HCT116 (cell line): ENCODE measurements around the gene ADRB1. TPM values are rescaled to one million over a fixed set of nuclear protein-coding genes. Genes with fewer than 3 reads are reported as not detected.

Experiments
- ATAC-seq: fragments of 200-7000 bp; cut with Tn5 transposase; 2 replicates; pipeline ENCODE4 v1.9.1; 2020; ENCODE audit warnings: mild to moderate bottlenecking, moderate library complexity
- BruUV-seq: library from RNA; stranded (reverse); fragments of 400-500 nt; replicated peaks from 2 replicates; lab custom pipeline; 2021; lab: Mats Ljungman, UMichigan
- CTCF ChIA-PET: fragments of 300-600 bp; sonication (Branson Sonifier 250); formaldehyde crosslinking; loops from one replicate; lab custom pipeline; 2021; ENCODE audit warnings: antibody characterized with exemption; lab: Charles Lee
- POLR2A ChIA-PET: fragments of 300-600, 350-600 bp; sonication (Branson Sonifier 250); formaldehyde crosslinking; loops from one replicate; lab custom pipeline; 2021; ENCODE audit warnings: antibody characterized with exemption; lab: Charles Lee
- RAD21 ChIA-PET, 2 experiments: fragments of 300-600 bp; sonication (Branson Sonifier 250); formaldehyde crosslinking; loops; one replicate each; lab custom pipeline; 2023; ENCODE audit warnings: low total read pairs in 2 of 2; ENCODE audit not compliant: uncharacterized antibody in 2 of 2, unreplicated experiment in 2 of 2, low non-redundant PET in 1 of 2; lab: Charles Lee
- DNase-seq: peaks from one replicate; pipeline ENCODE4 v3.0.0-alpha.2; 2010; ENCODE audit warnings: low read depth, low spot score
- H2AFZ ChIP-seq: fragments of 200-600 bp; shearing (Covaris generic), sonication (generic); 2 replicates; pipeline ENCODE4 v1.6.1; 2017; ENCODE audit warnings: low read depth, mixed run types, mixed read lengths, antibody characterized with exemption, low read length; ENCODE audit not compliant: poor library complexity, severe bottlenecking
- H3K27ac ChIP-seq: 2 replicates; pipeline ENCODE4 v1.5.1; 2012; ENCODE audit warnings: low read depth, low read length
- H3K27me3 ChIP-seq: fragments of 200-600 bp; sonication (generic); 2 replicates; pipeline ENCODE4 v1.6.1; 2016; ENCODE audit warnings: mixed run types, low read length, mixed read lengths; ENCODE audit not compliant: insufficient read depth
- H3K36me3 ChIP-seq, 2 experiments: fragments of 200-500 bp in 1 of 2; fragments of 200-600 bp in 1 of 2; sonication (Bioruptor generic) in 1 of 2; sonication (generic) in 1 of 2; 2 replicates each; pipeline versions ENCODE4 v1.5.1 to v1.6.1; 2014 to 2016; ENCODE audit warnings: low read length in 2 of 2, inconsistent platforms in 1 of 2, mixed read lengths in 1 of 2, mixed run types in 1 of 2; ENCODE audit not compliant: insufficient read depth in 2 of 2, control insufficient read depth in 1 of 2
- H3K4me1 ChIP-seq, 2 experiments: fragments of 200-600 bp in 1 of 2; sonication (generic) in 1 of 2; 2 replicates each; pipeline versions ENCODE4 v1.5.1 to v1.6.1; 2012 to 2017; ENCODE audit warnings: low read length in 2 of 2, inconsistent platforms in 1 of 2, mild to moderate bottlenecking in 1 of 2, mixed read lengths in 1 of 2, mixed run types in 1 of 2, moderate library complexity in 1 of 2; ENCODE audit not compliant: insufficient read depth in 2 of 2, control insufficient read depth in 1 of 2
- H3K4me2 ChIP-seq: fragments of 200-600 bp; sonication (generic); 2 replicates; pipeline ENCODE4 v1.6.1; 2017; ENCODE audit warnings: mixed run types, low read length, mixed read lengths
- H3K4me3 ChIP-seq, 2 experiments: fragments of 200-600 bp in 1 of 2; sonication (generic) in 1 of 2; replicated peaks in 1 of 2; 2 replicates each; pipeline ENCODE4 v1.5.1; 2011 to 2016; ENCODE audit warnings: low read length in 2 of 2, control low read depth in 1 of 2, low read depth in 1 of 2, mild to moderate bottlenecking in 1 of 2, mixed read lengths in 1 of 2, mixed run types in 1 of 2
- H3K79me2 ChIP-seq: fragments of 200-600 bp; sonication (generic); 2 replicates; pipeline ENCODE4 v1.6.1; 2017; ENCODE audit warnings: mild to moderate bottlenecking, mixed run types, low read length, moderate library complexity, mixed read lengths; ENCODE audit not compliant: insufficient read depth
- H3K9ac ChIP-seq: fragments of 200-600 bp; sonication (generic); 2 replicates; pipeline ENCODE4 v1.6.1; 2016; ENCODE audit warnings: low read length, mixed read lengths
- H3K9me2 ChIP-seq: fragments of 200-600 bp; sonication (generic), shearing (Covaris generic); 2 replicates; pipeline ENCODE4 v1.6.1; 2017; ENCODE audit warnings: mixed run types, mild to moderate bottlenecking, moderate library complexity; ENCODE audit not compliant: insufficient read depth
- H3K9me3 ChIP-seq, 2 experiments: fragments of 200-500 bp in 1 of 2; fragments of 200-600 bp in 1 of 2; sonication (Bioruptor generic) in 1 of 2; sonication (generic) in 1 of 2; 2 replicates each; pipeline ENCODE4 v1.6.1; 2014 to 2017; ENCODE audit warnings: low read length in 2 of 2, mixed read lengths in 2 of 2, inconsistent platforms in 1 of 2, low read depth in 1 of 2, mild to moderate bottlenecking in 1 of 2, mixed run types in 1 of 2, moderate library complexity in 1 of 2; ENCODE audit not compliant: control insufficient read depth in 1 of 2, insufficient read depth in 1 of 2
- H4K20me1 ChIP-seq: fragments of 200-600 bp; sonication (generic), shearing (Covaris generic); 2 replicates; pipeline ENCODE4 v1.6.1; 2017; ENCODE audit warnings: mixed run types, mild to moderate bottlenecking, moderate library complexity; ENCODE audit not compliant: insufficient read depth
- ATF3 ChIP-seq: IDR thresholded peaks from 2 replicates; pipeline ENCODE4 v1.6.1; 2012
- CBX3 ChIP-seq: IDR thresholded peaks from 2 replicates; pipeline ENCODE4 v1.6.1; 2012; ENCODE audit warnings: low read depth
- CEBPB ChIP-seq: IDR thresholded peaks from 2 replicates; pipeline ENCODE4 v1.6.1; 2012; ENCODE audit warnings: low read depth
- EGR1 ChIP-seq: IDR thresholded peaks from 2 replicates; pipeline ENCODE4 v1.6.1; 2012; ENCODE audit warnings: low read depth
- ELF1 ChIP-seq: IDR thresholded peaks from 2 replicates; pipeline ENCODE4 v1.6.1; 2012; ENCODE audit warnings: low read depth, borderline replicate concordance
- EZH2 ChIP-seq: fragments of 200-600 bp; sonication (generic); IDR thresholded peaks from 2 replicates; pipeline ENCODE4 v1.6.1; 2017; ENCODE audit warnings: antibody characterized with exemption, mixed run types
- EZH2phosphoT487 ChIP-seq: fragments of 200-600 bp; IDR thresholded peaks from 2 replicates; pipeline ENCODE4 v1.6.1; 2018; ENCODE audit warnings: antibody characterized with exemption, borderline replicate concordance
- FOSL1 ChIP-seq: IDR thresholded peaks from 2 replicates; pipeline ENCODE4 v1.6.1; 2012; ENCODE audit warnings: low read depth
- JUND ChIP-seq: IDR thresholded peaks from 2 replicates; pipeline ENCODE4 v1.6.1; 2012
- POLR2A ChIP-seq: IDR thresholded peaks from 2 replicates; pipeline ENCODE4 v1.7.0; 2011; ENCODE audit warnings: borderline replicate concordance; ENCODE audit not compliant: insufficient read depth, insufficient read length; ENCODE audit errors: extremely low read depth
- POLR2AphosphoS5 ChIP-seq: IDR thresholded peaks from 2 replicates; pipeline ENCODE4 v1.6.1; 2011; ENCODE audit warnings: mild to moderate bottlenecking, low read depth, low read length, moderate library complexity
- RAD21 ChIP-seq: IDR thresholded peaks from 2 replicates; pipeline ENCODE4 v1.6.1; 2012; ENCODE audit warnings: low read depth, mild to moderate bottlenecking
- REST ChIP-seq: IDR thresholded peaks from 2 replicates; pipeline ENCODE4 v1.6.1; 2012; ENCODE audit warnings: low read depth
- SIN3A ChIP-seq: IDR thresholded peaks from 2 replicates; pipeline ENCODE4 v1.6.1; 2012; ENCODE audit warnings: low read depth
- SP1 ChIP-seq: IDR thresholded peaks from 2 replicates; pipeline ENCODE4 v1.6.1; 2012; ENCODE audit warnings: low read depth
- TCF7L2 ChIP-seq: IDR thresholded peaks from 2 replicates; pipeline ENCODE4 v1.7.0; 2011; ENCODE audit warnings: borderline replicate concordance, inconsistent platforms; ENCODE audit not compliant: insufficient read depth, insufficient read length; ENCODE audit errors: extremely low read depth
- YY1 ChIP-seq: IDR thresholded peaks from 2 replicates; pipeline ENCODE4 v1.6.1; 2011; ENCODE audit warnings: low read length, low read depth, moderate library complexity, mild to moderate bottlenecking; ENCODE audit not compliant: insufficient replicate concordance; ENCODE audit errors: extremely low read depth
- ZFX ChIP-seq: fragments of 450-650 bp; IDR thresholded peaks from 2 replicates; pipeline ENCODE4 v1.6.1; 2017
- ZNF274 ChIP-seq: fragments of 200-500 bp; sonication (Bioruptor generic); IDR thresholded peaks from 2 replicates; pipeline ENCODE4 v1.6.1; 2014; ENCODE audit warnings: mild to moderate bottlenecking, low read depth, low read length, inconsistent platforms
- intact Hi-C: fragments of 100-400 bp; cut with micrococcal nuclease; formaldehyde crosslinking; loops from 2 replicates; pipeline ENCODE4 v1.10.0; 2022
- total RNA-seq: library from RNA; stranded (reverse); gene quantifications from one replicate; pipeline ENCODE4 v1.2.1, GENCODE V29; 2021; ENCODE audit not compliant: unreplicated experiment
- TF ChIP-seq, protein P1 (sequence below): IDR thresholded peaks from 2 replicates; pipeline ENCODE4 v1.6.1; 2012

The ADRB1 gene
- total RNA-seq, 1 experiment from 2014 or later: 0.89 TPM

GRCh38 chr10:114015708-114016107, 28.0 kb upstream of the ADRB1 start (continued):
- TF ChIP-seq EGR1 (no peak), YY1 (no peak), ELF1 (no peak), SP1 (no peak), CBX3 (no peak)
- TF ChIP-seq, protein P1, sequence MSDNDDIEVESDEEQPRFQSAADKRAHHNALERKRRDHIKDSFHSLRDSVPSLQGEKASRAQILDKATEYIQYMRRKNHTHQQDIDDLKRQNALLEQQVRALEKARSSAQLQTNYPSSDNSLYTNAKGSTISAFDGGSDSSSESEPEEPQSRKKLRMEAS: no peak

DNA sequence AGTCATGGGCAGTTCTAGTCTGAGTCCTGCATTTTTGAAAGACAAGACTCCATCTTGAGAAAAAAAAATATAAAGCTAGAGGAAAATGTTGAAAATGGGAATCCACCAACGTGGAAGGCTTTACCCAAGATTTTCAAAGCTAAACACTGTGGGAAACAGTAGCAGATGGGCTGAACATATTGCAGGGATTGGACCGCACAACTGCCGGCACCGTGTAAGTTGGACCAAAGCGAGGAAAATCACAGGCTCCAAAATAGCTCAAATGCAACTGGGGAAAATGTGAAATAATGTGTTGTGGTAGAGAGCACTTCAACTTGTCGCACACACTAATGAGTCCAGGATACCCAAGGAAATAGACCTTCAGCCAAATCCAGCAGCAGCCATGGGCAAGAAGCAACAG, 26.4 kb upstream of the ADRB1 start:
- ATAC-seq (no peak), DNase-seq (no peak)
- ChIA-PET RAD21 (no interaction called here), CTCF (interaction anchor here (2.1 kb wide), 1 partner anchor 34 kb away, joined by 5 read pairs; no protein-coding TSS in a partner anchor), POLR2A (no interaction called here)
- BruUV-seq: no TSS peak
- no peak overlapping the region for H2AFZ ChIP-seq
- no peaks in the 10 kb centered on the region for H4K20me1 ChIP-seq
- H3K9me3 ChIP-seq: no peaks in the 10 kb centered on the region
- no peak overlapping the region for H3K27ac ChIP-seq
- no peak overlapping the region for H3K4me2 ChIP-seq
- H3K4me1 ChIP-seq: no peaks in the 10 kb centered on the region
- H3K4me3 ChIP-seq: no peak overlapping the region
- no peaks in the 10 kb centered on the region for H3K9me2 ChIP-seq
- H3K27me3 ChIP-seq: no peaks in the 10 kb centered on the region
- no peaks in the 10 kb centered on the region for H3K36me3 ChIP-seq
- no peak for TF ChIP-seq JUND
- no peak for TF ChIP-seq TCF7L2
- no peak for TF ChIP-seq ATF3
- TF ChIP-seq FOSL1: no peak
- TF ChIP-seq POLR2AphosphoS5: no peak
- no peak for TF ChIP-seq RAD21
- TF ChIP-seq POLR2A: no peak
- no peak for TF ChIP-seq EZH2phosphoT487
- no peak for TF ChIP-seq SP1
- no peak for TF ChIP-seq REST
- TF ChIP-seq ZNF274: no peak
- no peak for TF ChIP-seq EZH2
- TF ChIP-seq CEBPB: no peak
- no peak for TF ChIP-seq ELF1
- no peak for TF ChIP-seq SIN3A
- no peak for TF ChIP-seq ZFX
- TF ChIP-seq, protein P1: no peak
- H3K9ac ChIP-seq: no peak overlapping the region
- intact Hi-C loops: no loop called here
- no peaks in the 10 kb centered on the region for H3K79me2 ChIP-seq
